Umbilical cord (tissue), 2 donors: ENCODE results near the gene ADGRL1. TPM values are rescaled to one million over a fixed set of nuclear protein-coding genes. Genes with fewer than 3 reads are reported as not detected.
A peak's percentile ranks its signal among the peaks of the same experiment; 100 is the strongest.
"Not testable (repeated sequence)": the region's sequence is repeated elsewhere in the genome, so short reads cannot be mapped to it uniquely, and the experiment has no call there.

Experiments used
- DNase-seq: peaks from one replicate; pipeline ENCODE4 v3.0.0-alpha.2; 2015; ENCODE audit warnings: low spot score
- total RNA-seq: library from RNA; depleted of rRNA; stranded (reverse); fragments of >200 nt; gene quantifications from one replicate; pipeline ENCODE4 v1.2.3, GENCODE V29; 2014; ENCODE audit warnings: low replicate concordance; ENCODE audit not compliant: insufficient read depth

Gene ADGRL1
- total RNA-seq, 1 donor from 2014 or later: 5.3 TPM

- no peak for DNase-seq
Measured at GRCh38 chr19:14218620-14219330, 12.8 kb upstream of the ADGRL1 start.

GRCh38 chr19:14217886-14218285, 11.9 kb upstream of the ADGRL1 start:
- DNase-seq: not testable (repeated sequence)

- DNase-seq: no peak
Measured at GRCh38 chr19:14214580-14214979, 8.6 kb upstream of the ADGRL1 start.

- DNase-seq: not testable (repeated sequence)
Measured at GRCh38 chr19:14210182-14210581, 4.2 kb upstream of the ADGRL1 start.

- DNase-seq: not testable (repeated sequence)
Measured at GRCh38 chr19:14209401-14209800, 3.4 kb upstream of the ADGRL1 start.

GRCh38 chr19:14208496-14208895, 2.5 kb upstream of the ADGRL1 start:
- DNase-seq: not testable (repeated sequence)

- not testable (repeated sequence) for DNase-seq
Measured at GRCh38 chr19:14207796-14208195, 1.8 kb upstream of the ADGRL1 start.

- DNase-seq: peak; percentile 98
Measured at GRCh38 chr19:14206737-14207726, 1.1 kb upstream of the ADGRL1 start.

- not testable (repeated sequence) for DNase-seq
Measured at GRCh38 chr19:14206308-14206707, 339 bp upstream of the ADGRL1 start.

- DNase-seq: not testable (repeated sequence)
Measured at GRCh38 chr19:14204676-14205451, 1.1 kb downstream of the ADGRL1 start.

- not testable (repeated sequence) for DNase-seq
Measured at GRCh38 chr19:14204219-14204618, 1.8 kb downstream of the ADGRL1 start.

GRCh38 chr19:14203788-14204187, 2.2 kb downstream of the ADGRL1 start:
- not testable (repeated sequence) for DNase-seq

- no peak for DNase-seq
Measured at GRCh38 chr19:14203177-14203576, 2.8 kb downstream of the ADGRL1 start.

GRCh38 chr19:14201481-14201880, 4.5 kb downstream of the ADGRL1 start:
- not testable (repeated sequence) for DNase-seq

GRCh38 chr19:14200147-14200841, 5.7 kb downstream of the ADGRL1 start:
- peak; percentile 29 for DNase-seq

GRCh38 chr19:14198384-14199376, 7.3 kb downstream of the ADGRL1 start:
- no peak for DNase-seq

GRCh38 chr19:14197882-14198281, 8.1 kb downstream of the ADGRL1 start:
- DNase-seq: no peak

- not testable (repeated sequence) for DNase-seq
Measured at GRCh38 chr19:14197288-14197687, 8.7 kb downstream of the ADGRL1 start.

- DNase-seq: not testable (repeated sequence)
Measured at GRCh38 chr19:14196105-14196504, 9.9 kb downstream of the ADGRL1 start.

- DNase-seq: not testable (repeated sequence)
Measured at GRCh38 chr19:14195216-14195615, 10.8 kb downstream of the ADGRL1 start.
